ENCODE measurements around the gene KLC4.
A peak's percentile ranks its signal among the peaks of the same experiment; 100 is the strongest.

GRCh38 chr6:43096451-43097097 is 37.1 kb downstream of the KLC4 start:
- no peak for TF ChIP-seq CTCF (IDR thresholded peaks at IDR 0.05)
- TF ChIP-seq POLR2A (IDR thresholded peaks at IDR 0.05): no peak
- TF ChIP-seq POLR2AphosphoS5 (IDR thresholded peaks at IDR 0.05): peak in 2 of 3 donors; percentile 15 to 43

Data from breast epithelium (tissue), 3 donors.